HG03135 (cell line): ENCODE results near the gene FAM9B.
"Not testable (repeated sequence)": the region's sequence is repeated elsewhere in the genome, so short reads cannot be mapped to it uniquely, and the experiment has no call there.

Experiments
- ATAC-seq: cut with Tn5 transposase; IDR thresholded peaks from one replicate; pipeline ENCODE4 v1.9.1; 2021; ENCODE audit warnings: mild to moderate bottlenecking, moderate library complexity; ENCODE audit not compliant: unreplicated experiment

FAM9B gene

DNA sequence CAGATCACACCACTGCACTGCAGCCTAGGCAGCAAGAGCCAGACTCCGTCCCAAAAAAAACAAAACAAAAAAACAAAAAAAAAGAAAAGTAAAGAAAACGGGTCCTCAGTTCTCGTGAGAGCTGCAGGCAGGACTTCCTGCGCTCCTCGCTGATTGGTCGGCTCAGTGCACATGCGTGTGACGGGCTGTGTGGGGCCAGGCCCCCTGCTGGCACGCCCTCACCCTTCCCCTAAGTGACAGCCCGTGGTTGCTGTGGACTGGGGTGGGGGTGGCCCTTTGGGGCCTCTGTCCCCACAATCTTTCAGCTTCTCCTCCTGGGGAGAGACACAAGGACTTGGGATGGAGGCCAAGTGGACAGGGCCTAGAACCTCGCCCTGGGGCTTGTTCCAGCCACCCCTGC is at the start of gene FAM9B:
FAM9B (minus strand) TSS at position 139 of the 400 bp plus-strand sequence. CDS start 1,141 bp downstream, outside the sequence.
- ATAC-seq: no peak

DNA sequence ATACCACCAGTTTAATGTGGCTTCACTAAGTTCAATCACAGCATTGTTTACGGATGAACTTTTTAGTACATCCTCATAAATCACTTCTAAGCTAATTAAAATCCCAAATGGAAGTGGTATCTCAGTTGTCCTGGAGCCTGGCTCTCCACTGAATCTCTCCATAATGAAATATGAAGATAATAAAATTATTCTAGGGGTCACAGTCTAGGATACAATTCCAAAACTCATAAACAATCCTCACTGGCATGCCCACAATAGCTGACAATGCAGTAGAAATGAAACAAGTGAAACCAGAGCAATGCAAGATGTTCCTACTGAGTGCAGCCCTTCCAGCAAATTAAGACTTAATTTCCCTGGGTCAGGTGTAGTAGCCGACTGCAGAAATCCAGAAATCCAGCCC is 47.3 kb upstream of the FAM9B start:
- ATAC-seq: no peak

DNA sequence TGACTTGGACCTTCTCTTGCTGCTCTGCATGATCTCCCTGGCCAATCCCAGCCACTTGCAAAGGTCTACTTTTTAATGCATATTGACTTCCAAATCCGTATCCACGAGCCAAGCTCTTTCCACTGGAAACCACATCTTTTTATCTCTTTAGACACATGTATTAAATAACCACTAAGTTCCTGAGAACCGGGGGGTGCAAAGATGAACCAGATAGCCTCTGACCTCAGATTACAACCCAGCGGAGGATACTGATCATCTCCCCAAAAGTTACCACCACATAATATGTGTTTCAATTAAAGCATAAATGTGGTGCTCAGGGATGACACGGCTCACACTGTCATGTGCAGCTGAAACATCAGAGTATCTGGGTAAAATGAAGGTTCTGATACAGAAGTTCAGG is 40.4 kb upstream of the FAM9B start:
- no peak for ATAC-seq

DNA sequence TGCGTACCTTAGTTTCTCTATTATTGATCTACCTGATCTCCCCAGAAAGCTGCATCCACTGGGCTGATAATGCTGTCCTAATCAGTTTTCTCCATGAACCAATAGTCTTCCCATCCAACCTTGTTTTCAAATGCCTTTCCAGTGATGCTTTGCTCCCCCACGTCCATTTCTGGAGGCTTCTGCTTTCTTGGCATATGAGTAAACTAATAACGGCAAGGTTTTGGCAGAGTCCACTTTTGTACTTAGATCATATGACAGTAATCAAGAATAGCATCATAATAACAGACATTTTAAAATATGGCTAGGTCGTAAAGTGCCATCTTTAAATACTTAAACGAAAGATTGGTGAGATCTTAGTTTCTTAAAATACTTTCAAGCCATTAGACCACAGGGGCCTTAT is 38.4 kb upstream of the FAM9B start:
- ATAC-seq: no peak

DNA sequence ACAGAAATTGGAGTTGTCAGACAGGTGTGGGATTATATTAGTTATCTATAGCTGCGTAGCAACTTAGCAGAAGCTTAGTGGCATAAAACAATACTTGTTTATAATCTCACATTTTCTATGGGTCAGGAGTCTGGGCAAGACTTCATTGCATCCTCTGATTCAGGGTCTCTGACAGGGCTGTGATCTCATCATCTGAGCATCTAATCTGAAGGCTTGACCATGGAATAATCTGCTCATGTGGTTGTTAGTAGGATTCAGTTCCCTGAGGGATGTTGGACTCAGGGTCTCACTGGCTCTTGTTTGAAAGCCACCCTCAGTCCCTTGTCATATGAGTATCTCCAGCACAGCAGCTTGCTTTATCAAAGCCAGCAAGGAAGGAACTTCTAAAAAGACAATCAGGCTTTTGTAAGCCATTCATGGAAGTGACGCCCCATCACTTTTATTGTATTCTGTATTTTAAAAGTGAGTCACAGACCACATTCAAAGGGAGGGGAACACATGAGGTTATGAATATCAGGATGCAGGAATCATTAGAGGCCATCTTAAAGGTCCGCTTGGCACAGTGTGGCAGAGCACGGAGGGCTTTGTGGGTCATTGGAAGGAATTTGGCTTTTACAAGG is 37.2 kb upstream of the FAM9B start:
- ATAC-seq: no peak

DNA sequence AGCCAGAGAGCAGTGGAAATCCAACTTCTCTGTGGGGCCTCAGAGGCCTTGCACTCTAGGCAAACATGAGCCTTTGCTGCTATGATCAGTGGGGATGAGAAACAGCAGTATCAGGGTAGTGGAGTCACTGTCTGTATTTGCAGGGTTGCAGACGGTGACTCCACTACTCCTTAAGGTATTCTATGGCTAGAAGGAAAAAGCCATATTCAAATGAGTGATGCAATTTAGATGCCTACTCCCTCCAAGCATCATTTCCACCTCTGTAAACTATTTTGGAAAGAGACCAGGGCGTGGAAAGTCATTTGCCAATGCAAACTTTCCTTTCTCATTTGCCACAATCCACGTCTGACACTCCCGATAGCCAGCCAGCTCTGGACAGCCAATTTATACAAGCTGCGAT is 35.6 kb upstream of the FAM9B start:
- no peak for ATAC-seq

DNA sequence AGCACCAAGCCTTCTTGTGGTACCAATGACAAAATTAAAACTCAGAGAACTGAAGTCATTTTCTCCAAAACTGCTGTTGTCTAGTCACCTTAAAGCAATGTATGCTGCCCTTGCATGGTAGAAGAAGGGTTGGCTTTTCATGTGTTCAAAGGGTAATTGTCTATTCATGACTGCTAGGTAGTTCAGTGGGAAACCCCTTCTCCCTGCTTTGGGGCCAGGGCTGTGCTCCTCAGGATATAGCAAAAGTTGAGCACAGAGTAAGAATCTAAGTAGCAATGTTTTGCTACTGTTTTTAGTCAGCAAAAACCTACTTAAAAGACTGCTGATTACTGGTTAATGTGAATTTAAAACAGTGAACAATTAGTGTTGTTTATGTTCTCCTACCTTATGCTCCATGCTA is 30.8 kb upstream of the FAM9B start:
- no peak for ATAC-seq

DNA sequence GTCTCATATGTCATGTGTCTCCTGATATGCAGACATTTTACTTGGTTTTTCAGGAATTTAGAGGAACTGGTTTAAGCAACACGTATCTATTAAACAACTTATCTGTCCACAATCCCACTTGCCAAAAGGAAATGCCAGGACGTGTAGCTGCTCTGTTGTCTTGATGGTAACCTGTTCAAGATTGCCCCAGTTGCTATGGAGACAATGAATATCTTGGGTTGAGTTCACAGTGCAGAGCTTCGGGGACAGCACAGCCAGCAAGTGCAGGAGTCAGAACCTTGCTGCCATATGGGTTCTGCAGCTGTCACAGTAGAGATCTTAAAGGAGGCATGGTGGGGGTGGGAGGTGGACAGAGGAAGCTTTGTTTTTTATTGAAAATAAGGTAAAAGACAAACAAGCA is 28.7 kb upstream of the FAM9B start:
- no peak for ATAC-seq

DNA sequence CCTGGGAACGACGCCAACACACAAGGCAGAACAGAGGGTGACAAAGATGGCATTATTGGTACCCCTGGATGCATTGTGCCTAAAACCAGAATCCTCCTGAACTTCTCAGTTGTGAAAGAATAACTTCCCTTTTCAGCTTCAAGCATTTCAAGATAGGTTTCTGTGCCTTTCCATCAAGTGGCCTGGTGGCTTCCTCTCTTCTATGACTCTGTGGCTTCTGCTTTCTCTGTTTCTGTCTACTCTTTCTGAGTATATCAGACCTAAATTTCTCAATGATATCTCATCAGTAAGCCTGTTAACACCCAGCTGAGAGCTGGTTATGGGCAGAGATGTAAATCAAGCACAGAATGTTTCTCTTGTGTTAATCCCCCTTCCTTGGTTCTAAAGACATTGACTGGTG is 21.4 kb upstream of the FAM9B start:
- ATAC-seq: no peak

DNA sequence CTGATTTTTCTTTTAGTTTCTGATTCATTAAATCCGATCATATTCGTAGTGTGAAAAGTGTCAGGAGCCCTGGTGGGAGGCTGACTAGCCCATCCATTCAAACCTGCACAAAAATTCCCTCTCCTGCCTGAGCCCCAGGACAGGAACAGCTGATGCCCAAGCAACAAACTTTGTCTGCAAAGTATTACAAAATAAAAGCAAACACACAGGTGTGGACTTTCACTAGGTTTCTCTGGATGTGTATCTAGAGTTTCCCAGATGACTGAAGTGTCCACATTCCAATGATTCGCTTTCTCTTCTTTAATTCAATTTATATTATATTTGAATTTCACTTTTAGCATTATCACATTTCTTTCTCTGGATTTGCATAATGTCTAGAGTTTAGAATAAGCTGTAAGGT is 18.2 kb upstream of the FAM9B start:
- ATAC-seq: no peak

DNA sequence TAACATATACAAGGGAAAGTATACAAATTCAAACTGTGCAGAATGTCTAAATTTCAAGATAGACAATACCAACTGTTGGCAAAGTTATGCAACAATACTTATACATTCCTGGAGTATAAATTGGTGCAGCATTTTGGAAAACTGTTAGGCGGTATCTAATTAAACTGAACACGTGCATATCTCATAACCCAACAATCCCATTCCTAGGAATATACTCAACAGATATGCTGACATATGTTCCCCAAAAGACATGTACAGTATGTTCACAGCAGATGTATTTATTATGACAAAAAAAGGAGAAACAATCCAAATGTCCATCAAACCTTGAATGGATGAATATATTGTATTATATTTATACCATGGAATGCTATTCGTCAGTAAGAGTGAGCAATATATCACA is 16.4 kb upstream of the FAM9B start:
- ATAC-seq: no peak

DNA sequence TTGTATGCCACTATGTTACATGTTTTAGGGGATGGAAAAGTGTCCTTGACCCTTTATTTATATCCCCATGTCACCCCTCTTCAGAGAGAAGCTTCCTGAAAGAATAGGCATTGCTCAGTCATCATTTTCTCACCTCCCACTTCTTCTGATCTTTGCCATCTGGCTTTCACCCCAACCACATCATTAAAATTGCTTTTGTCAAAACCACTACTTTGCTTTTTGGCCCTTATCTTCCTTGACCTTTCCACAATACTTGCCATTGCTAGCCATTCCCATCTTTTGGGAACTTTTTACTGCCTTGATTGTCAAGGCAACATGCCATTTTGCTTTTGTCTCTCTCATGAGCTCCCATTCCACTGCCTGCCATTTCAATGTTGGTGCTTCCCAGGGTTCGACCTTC is 14.9 kb upstream of the FAM9B start:
- ATAC-seq: no peak

DNA sequence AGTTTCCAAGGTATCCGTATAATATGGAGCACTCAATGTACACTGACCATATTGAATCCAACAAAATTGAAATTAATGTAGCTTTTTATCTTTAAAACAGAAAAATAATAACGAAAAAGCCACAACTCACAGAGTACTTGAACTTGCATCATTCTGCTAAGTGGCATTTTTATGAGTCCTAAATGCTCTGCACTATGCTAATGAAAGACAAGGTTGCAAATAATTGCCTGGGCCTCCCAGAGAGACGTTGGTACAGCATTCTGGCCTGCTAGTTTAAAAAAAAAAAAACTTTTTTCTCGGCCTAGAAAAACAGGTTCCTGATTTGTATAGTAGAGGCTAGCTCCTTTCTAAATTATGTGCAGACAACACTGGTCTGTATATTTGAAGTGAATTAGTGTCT is 4.3 kb upstream of the FAM9B start:
- ATAC-seq: no peak

DNA sequence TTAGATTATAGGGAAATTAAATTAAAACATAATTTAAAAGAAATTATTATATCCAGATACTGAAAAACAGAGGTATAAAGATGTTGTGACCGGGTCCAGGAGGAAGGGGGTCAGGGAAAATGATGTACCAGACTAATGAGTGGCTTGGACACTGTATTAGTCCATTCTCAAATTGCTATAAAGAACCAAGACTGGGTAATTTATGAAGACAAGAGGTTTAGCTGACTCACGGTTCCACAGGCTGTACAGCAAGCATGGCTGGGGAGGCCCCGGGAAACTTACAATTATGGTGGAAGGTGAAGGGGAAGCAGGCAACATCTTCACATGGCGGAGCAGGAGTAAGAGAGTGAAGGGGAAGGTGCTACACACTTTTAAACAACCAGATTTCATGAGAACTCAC is 3.4 kb upstream of the FAM9B start:
- ATAC-seq: no peak

DNA sequence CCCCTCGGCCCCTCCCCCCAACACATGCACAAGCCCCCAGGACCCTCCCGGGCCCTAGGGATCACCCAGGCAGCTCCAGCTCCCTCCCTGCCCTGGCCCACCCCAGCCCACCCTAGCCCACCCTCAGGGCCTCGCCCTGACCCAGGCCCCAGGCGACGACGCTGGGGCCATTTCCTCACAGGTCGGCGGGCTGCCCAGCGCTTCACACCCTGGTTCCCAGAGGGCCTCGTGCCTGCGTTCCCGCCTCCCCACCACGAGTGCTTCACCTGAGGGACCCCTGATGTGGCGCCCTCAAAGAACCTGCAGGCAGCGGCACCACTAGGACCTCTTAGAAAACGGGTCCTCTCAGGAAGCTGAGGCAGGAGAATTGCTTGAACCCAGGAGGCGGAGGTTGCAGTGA is 341 bp downstream of the FAM9B start:
- no peak for ATAC-seq

DNA sequence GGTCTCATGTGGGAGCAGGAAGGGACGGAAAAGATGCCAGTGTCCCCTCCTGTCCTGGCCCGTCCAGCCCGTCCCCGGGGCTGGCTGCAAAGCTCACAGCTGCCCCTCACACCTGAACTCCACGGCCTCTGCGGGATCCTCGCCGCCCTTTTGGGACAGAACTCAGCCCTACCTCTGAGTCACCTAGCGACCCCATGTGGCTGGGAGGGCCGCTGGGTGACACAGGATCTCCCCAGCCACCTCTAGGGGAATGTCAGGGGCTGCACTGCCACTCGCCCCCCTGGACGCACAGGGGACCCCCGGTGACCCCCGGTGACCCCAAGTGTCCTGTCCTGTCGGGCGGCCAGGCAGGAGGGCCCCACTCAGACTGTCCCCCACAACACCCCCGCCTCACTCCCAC is 748 bp downstream of the FAM9B start:
- no peak for ATAC-seq

DNA sequence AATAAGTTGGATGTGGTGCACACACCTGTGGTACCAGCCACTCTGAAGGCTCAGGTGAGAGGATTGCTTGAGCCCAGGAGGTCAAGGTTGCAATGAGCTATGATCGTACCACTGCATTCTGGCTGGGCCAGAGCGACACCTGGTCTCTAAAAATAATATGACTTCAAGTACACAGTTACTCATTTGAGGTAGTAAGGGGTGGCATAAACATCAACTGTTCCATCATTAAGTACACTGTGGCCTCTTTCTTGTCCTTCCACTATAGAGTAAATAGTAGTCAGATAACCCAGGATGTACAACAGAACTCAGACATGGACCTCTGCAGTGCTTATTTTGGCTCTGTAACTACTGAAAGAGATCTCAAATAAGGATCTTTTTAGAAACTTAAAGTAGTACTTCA is 10.6 kb downstream of the FAM9B start:
- ATAC-seq: no peak

DNA sequence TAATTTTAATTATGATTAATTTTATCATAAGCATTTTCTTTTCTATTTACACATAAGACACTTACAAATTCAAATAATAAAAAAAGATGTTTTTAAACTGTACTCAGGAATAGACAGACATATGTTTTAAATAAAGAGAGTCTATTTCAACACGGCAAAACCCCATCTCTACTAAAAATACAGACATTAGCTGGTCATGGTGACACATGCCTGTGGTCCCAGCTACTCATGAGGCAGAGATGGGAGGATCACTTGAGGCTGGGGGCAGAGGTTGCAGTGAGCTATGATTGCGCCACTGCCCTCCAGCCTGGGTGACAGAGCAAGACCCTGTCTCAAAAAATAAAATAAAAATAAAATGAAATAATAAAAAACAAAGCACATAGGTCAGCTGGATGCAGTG is 14.8 kb downstream of the FAM9B start:
- ATAC-seq: no peak

DNA sequence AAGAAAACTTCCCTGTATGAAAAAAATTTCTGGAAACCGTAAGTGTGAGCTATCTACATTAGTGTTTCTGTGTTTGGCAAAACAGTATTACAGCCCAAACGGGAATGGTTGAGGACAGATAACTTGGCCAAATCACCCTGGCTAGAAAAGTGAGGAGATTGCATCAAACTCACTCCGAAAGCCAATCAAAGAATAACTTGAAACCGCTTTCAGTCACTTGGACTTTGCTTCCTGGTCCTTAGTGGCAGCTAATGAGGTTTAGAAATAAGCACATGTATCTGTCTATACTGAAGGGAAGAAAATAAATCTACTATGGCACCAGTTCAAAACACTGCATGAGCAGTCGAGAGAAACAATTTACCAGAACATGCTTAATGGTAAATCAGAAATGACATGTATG is 15.6 kb downstream of the FAM9B start:
- ATAC-seq: not testable (repeated sequence)

DNA sequence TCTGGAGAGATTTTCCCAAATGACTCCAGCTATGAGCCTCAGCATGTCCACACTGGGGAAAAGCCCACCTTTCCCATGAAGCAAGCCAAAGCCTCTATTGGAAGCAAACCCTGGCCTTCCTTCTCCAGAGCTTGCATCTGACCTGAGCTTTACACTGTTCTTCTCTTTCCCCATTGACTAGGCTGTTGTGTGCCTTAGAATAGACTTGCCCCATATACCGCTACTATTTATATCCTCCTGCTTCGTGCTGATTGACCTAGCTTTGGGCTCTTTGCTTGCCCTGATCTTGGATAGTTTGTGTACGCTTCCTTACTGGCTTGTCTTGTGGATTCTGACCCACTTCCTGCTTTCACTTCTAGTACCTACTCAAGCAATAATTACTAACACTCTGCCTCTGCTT is 30.9 kb downstream of the FAM9B start:
- ATAC-seq: no peak

DNA sequence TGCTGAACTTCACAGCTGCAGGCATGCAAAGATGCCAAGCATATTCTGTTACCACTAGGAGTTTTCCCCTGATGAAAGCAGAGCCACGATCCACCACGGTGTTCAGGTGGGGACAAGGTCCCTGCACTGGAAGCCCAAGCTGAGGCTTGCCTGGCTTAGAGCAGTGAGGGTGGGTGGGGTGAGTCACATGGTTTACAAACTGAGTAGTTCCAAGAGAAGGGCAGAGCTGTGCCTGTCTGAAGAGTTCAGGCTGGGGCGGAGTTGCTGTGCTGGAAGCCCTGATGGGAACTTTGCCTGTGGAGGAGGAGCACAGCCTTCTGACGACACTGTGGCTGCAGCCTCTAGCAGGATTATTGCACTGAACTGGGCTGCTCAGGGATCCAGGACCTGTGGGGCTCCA is 45.5 kb downstream of the FAM9B start:
- ATAC-seq: no peak

DNA sequence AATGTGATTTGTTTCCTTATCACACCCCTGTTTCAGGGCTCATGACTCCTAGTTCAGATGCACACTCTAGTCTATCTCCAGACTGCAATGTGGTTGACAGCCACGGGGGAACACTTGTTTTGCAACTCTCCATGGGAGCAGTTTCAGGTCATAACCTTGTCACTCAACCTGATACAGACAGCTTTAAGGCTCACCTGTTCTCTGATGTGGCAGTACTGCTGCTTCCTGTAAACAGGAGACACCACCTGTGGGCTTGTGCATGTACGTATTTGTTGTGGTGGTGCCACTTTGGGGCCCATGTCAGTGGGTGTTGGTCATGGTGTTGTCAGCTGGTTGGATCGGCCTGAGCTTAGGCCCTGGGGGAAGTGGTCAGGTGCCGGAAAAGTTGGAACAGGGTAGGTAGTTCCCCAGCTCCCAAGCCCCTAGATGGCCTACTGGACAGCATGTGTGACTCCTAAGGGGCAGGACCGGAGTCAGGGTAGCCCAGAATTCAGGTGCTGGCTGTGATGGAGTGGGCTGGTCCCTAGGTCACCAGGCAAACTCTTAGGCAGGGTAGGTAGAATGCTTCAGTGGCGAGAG is 46.2 kb downstream of the FAM9B start:
- no peak for ATAC-seq

DNA sequence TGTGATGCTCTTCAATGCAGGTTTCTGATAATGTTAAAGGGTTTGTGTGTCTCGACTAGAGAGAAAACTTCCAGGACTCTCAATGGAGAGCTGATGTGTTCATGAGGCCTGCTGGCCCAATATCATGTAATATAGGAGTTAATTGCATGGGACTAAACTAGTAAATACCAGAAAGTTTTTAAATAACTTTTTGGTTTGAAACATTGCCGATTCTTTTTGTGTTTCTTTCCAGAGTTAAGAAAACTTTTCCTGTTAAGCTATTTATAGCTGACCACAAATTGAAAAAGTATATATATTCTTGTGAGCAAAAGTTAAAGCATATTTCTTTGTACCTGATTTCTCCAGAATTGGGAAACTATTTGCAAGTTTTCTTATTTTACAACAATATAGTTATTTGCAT is 49.7 kb downstream of the FAM9B start:
- no peak for ATAC-seq
